ENCODE data around the gene DAGLB.

GRCh38 chr7:6395898-6396595, 51.7 kb downstream of the DAGLB start:
- TF ChIP-seq CTCF (conservative IDR thresholded peaks at IDR 0.05; ENCODE audit: low read length), result no peak
- no peak for TF ChIP-seq EZH2phosphoT487 (IDR thresholded peaks at IDR 0.05; ENCODE audit: borderline replicate concordance, low read depth, low read length)

All from OCI-LY7 (cell line).